ENCODE results near the gene MRRF.

Gene MRRF

DNA sequence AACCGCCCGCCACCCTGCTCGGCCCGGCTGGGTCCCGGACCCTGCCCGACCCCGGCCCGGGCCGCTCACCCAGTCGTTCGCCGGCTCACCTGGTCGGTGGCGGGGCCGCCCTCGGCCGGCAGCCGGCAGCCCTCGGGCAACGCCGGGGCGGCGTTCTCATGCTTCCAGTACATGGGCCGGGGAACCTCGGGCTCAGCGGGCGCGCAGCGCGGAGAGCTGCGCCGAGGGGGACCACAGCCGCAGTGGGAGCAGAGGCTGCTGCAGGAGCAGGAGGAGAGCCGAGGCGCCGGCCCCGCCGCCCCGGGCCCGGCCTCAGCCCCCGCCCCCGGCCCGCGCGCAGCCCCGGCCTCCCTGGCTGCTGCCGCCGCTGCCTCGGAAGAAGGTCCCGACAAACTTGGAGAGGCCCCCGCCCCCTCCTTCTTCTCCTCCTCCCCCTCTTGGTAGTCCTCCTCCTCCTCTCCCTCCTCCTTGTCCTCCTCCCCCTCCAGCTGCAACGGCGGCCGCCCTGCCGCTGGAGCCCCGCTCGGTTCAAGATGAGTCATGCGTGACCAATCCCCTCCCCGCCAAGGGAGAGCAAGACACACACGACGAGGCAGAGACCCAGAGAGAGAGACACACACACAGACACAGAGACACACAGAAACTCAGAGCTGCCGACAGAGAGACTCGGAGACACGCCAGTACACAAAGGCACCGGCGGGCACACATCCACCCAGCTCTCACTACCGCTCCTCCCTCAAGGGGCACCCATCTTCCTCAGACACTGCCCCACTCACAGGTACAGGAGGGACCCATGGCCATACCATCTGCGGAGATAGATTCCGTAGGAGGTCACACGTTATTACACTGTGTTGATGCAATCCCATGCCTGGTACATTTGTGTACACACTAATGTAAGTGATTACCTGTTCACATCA, 35.9 kb upstream of the MRRF start, which contains the start of gene LHX6:
Gene LHX6, minus strand, starts transcription at position 390 of the 917 bp plus-strand sequence. Its CDS starts 217 bp downstream, at position 173.
- Histone ChIP-seq H3K27ac (ENCODE audit: low read depth, low read length, severe bottlenecking) (no peak within 1 kb of the TSS), H3K4me1 (ENCODE audit: control insufficient read depth, insufficient read depth, low read length, poor library complexity, severe bottlenecking) (peaks cover 3% of the 10 kb centered on the region), H3K9me3 (ENCODE audit: control insufficient read depth, low read length) (no peaks in the 10 kb centered on the region), H3K4me3 (ENCODE audit: extremely low read depth, insufficient read depth, low read length, poor library complexity, severe bottlenecking) (peak within 1 kb of the TSS; percentile 41), H3K36me3 (ENCODE audit: control insufficient read depth, insufficient read depth, low read length) (no peaks in the 10 kb centered on the region)
- 4 to 5% methylated on average over 52 to 56 of the region's 70 CpGs for WGBS, 2 experiments (ENCODE audit: insufficient coverage in 2 of 2)

GRCh38 chr9:122229485-122229837, 35.2 kb upstream of the MRRF start:
- Histone ChIP-seq H3K9me3 (ENCODE audit: control insufficient read depth, low read length) (no peaks in the 10 kb centered on the region), H3K36me3 (ENCODE audit: control insufficient read depth, insufficient read depth, low read length) (no peaks in the 10 kb centered on the region), H3K4me3 (ENCODE audit: extremely low read depth, insufficient read depth, low read length, poor library complexity, severe bottlenecking) (no peak overlapping the region), H3K4me1 (ENCODE audit: control insufficient read depth, insufficient read depth, low read length, poor library complexity, severe bottlenecking) (peaks cover 3% of the 10 kb centered on the region), H3K27ac (ENCODE audit: low read depth, low read length, severe bottlenecking) (no peak overlapping the region)
- 51 to 75% methylated on average over 1 to 4 of the region's 4 CpGs for WGBS, 2 experiments (ENCODE audit: insufficient coverage in 2 of 2)

GRCh38 chr9:122232796-122233306, 31.8 kb upstream of the MRRF start:
- Histone ChIP-seq H3K4me1 (ENCODE audit: control insufficient read depth, insufficient read depth, low read length, poor library complexity, severe bottlenecking) (peaks cover 3% of the 10 kb centered on the region), H3K36me3 (ENCODE audit: control insufficient read depth, insufficient read depth, low read length) (no peaks in the 10 kb centered on the region)
- 62 to 64% methylated on average over 4 of the region's 6 CpGs for WGBS, 2 experiments (ENCODE audit: insufficient coverage in 2 of 2)

GRCh38 chr9:122234022-122234748, 30.5 kb upstream of the MRRF start:
- Histone ChIP-seq H3K4me3 (ENCODE audit: extremely low read depth, insufficient read depth, low read length, poor library complexity, severe bottlenecking) (no peak overlapping the region), H3K4me1 (ENCODE audit: control insufficient read depth, insufficient read depth, low read length, poor library complexity, severe bottlenecking) (peaks cover 3% of the 10 kb centered on the region), H3K36me3 (ENCODE audit: control insufficient read depth, insufficient read depth, low read length) (peaks cover 2% of the 10 kb centered on the region), H3K27ac (ENCODE audit: low read depth, low read length, severe bottlenecking) (no peak overlapping the region), H3K9me3 (ENCODE audit: control insufficient read depth, low read length) (no peaks in the 10 kb centered on the region)
- WGBS, 2 experiments (ENCODE audit: insufficient coverage in 2 of 2) = 90 to 92% methylated on average over 5 to 7 of the region's 7 CpGs

More at GRCh38 chr9:122232796-122233306, 31.8 kb upstream of the MRRF start:
- H3K9me3 ChIP-seq (ENCODE audit: control insufficient read depth, low read length) = no peaks in the 10 kb centered on the region
- H3K27ac ChIP-seq (ENCODE audit: low read depth, low read length, severe bottlenecking) = no peak overlapping the region
- H3K4me3 ChIP-seq (ENCODE audit: extremely low read depth, insufficient read depth, low read length, poor library complexity, severe bottlenecking) = no peak overlapping the region

DNA sequence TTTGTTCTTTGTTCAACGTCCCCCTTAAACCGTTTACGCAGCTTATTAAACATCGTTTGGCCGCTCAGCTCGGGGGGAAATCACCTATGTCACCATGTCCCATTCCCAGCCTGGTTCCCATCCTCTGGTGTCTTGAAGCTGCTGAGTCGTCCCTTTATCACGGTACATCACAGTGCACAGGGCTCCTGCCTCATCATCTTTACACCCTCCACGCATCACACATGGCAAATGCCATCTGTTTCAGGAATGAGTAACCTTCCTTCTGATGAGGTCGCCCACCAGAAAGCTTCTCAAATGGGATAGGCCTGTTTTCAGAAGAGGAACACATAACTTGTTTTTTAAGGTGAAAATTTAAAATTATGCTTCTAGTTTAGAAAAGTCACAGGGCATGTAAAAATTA, 28.0 kb upstream of the MRRF start:
- Histone ChIP-seq H3K36me3 (ENCODE audit: control insufficient read depth, insufficient read depth, low read length) (peaks cover 24% of the 10 kb centered on the region), H3K4me1 (ENCODE audit: control insufficient read depth, insufficient read depth, low read length, poor library complexity, severe bottlenecking) (peaks cover 3% of the 10 kb centered on the region), H3K4me3 (ENCODE audit: extremely low read depth, insufficient read depth, low read length, poor library complexity, severe bottlenecking) (no peak overlapping the region), H3K9me3 (ENCODE audit: control insufficient read depth, low read length) (no peaks in the 10 kb centered on the region), H3K27ac (ENCODE audit: low read depth, low read length, severe bottlenecking) (no peak overlapping the region)
- WGBS, 2 experiments (ENCODE audit: insufficient coverage in 2 of 2) = 90 to 92% methylated on average over 8 to 9 of the region's 10 CpGs

GRCh38 chr9:122239722-122240121, 25.0 kb upstream of the MRRF start:
- Histone ChIP-seq H3K4me3 (ENCODE audit: extremely low read depth, insufficient read depth, low read length, poor library complexity, severe bottlenecking) (no peak overlapping the region), H3K4me1 (ENCODE audit: control insufficient read depth, insufficient read depth, low read length, poor library complexity, severe bottlenecking) (no peaks in the 10 kb centered on the region), H3K27ac (ENCODE audit: low read depth, low read length, severe bottlenecking) (no peak overlapping the region), H3K9me3 (ENCODE audit: control insufficient read depth, low read length) (no peaks in the 10 kb centered on the region), H3K36me3 (ENCODE audit: control insufficient read depth, insufficient read depth, low read length) (peaks cover 54% of the 10 kb centered on the region)
- WGBS, 2 experiments (ENCODE audit: insufficient coverage in 2 of 2) = 95% methylated on average over 2 of the region's 5 CpGs; no CpG with 5 or more reads in 1 of the 2 experiments

DNA sequence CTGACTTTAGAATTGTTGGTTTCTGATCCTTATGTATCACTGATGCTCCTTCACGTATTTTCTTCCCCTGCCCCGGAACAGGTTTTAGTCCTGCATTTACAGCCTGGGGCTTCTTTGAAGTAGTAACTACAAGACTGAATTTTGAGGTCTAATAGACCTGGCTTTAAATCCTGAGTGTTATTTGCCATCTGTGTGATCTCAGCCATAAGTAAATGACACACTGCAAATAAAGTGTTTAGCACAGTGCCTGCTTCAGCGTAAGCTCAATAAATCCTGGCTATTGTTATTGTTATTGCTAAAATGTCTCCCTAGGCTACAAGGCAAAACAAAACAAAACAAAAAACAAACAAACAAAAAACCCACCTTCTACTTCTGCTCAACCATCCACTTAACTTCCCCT, 20.3 kb upstream of the MRRF start:
- Histone ChIP-seq H3K9me3 (ENCODE audit: control insufficient read depth, low read length) (no peaks in the 10 kb centered on the region), H3K36me3 (ENCODE audit: control insufficient read depth, insufficient read depth, low read length) (peaks cover 90% of the 10 kb centered on the region), H3K27ac (ENCODE audit: low read depth, low read length, severe bottlenecking) (no peak overlapping the region), H3K4me1 (ENCODE audit: control insufficient read depth, insufficient read depth, low read length, poor library complexity, severe bottlenecking) (no peaks in the 10 kb centered on the region), H3K4me3 (ENCODE audit: extremely low read depth, insufficient read depth, low read length, poor library complexity, severe bottlenecking) (no peak overlapping the region)
- 83% methylated on average over 1 of the region's 3 CpGs; no CpG with 5 or more reads in 1 of the 2 experiments for WGBS, 2 experiments (ENCODE audit: insufficient coverage in 2 of 2)

- Histone ChIP-seq H3K36me3 (ENCODE audit: control insufficient read depth, insufficient read depth, low read length) (peaks cover 91% of the 10 kb centered on the region), H3K27ac (ENCODE audit: low read depth, low read length, severe bottlenecking) (no peak overlapping the region), H3K9me3 (ENCODE audit: control insufficient read depth, low read length) (no peaks in the 10 kb centered on the region), H3K4me1 (ENCODE audit: control insufficient read depth, insufficient read depth, low read length, poor library complexity, severe bottlenecking) (no peaks in the 10 kb centered on the region), H3K4me3 (ENCODE audit: extremely low read depth, insufficient read depth, low read length, poor library complexity, severe bottlenecking) (no peak overlapping the region)
- 93 to 100% methylated on average over 2 to 3 of the region's 3 CpGs for WGBS, 2 experiments (ENCODE audit: insufficient coverage in 2 of 2)
These were observed 18.0 kb upstream of the MRRF start for GRCh38 chr9:122246666-122247065.

DNA sequence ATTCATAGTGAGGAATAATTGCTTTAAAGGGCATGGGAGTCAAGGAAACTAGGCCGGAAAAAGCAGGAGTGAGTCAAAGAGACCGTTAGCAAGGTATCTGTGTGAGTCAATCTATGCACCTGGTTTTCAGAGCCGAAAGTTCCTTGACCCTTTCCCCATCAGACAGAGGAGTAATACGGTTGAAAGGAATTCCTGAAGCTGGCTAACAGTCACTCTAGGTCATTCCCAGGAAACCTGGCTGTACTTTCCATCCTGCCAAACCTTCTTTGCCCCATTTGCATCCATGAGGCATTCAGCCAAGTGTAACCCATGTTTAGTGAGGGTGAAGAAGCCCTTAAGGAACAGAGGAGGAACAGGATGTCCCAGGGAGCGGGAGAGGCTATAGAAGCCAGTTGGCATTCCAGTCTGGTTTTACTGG, 16.2 kb upstream of the MRRF start:
- peaks cover 89% of the 10 kb centered on the region for H3K36me3 ChIP-seq (ENCODE audit: control insufficient read depth, insufficient read depth, low read length)
- peaks cover 8% of the 10 kb centered on the region for H3K4me1 ChIP-seq (ENCODE audit: control insufficient read depth, insufficient read depth, low read length, poor library complexity, severe bottlenecking)
- no peak overlapping the region for H3K27ac ChIP-seq (ENCODE audit: low read depth, low read length, severe bottlenecking)
- H3K9me3 ChIP-seq (ENCODE audit: control insufficient read depth, low read length) = no peaks in the 10 kb centered on the region
- WGBS, 2 experiments (ENCODE audit: insufficient coverage in 2 of 2) = 97% methylated on average over 3 of the region's 5 CpGs
- H3K4me3 ChIP-seq (ENCODE audit: extremely low read depth, insufficient read depth, low read length, poor library complexity, severe bottlenecking) = no peak overlapping the region

DNA sequence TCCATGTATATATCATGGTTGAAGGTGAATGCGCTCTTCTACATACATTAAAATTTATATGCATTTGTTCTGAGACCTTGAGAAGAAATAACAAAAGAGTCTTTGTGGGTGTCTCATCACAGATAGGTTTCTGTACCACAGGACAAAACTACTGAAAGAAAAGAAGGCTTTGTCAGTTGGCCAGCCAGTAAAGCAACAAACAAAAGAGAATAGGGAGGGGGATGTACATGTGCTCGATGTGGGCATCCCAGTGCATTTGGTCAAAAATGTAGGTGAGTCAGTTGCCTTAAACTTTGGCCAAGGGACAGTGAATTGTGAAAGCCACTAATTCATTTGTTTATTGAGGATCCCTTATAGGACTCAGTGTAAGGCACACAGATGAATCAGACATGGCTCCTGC, 13.3 kb upstream of the MRRF start:
- H3K4me1 ChIP-seq (ENCODE audit: control insufficient read depth, insufficient read depth, low read length, poor library complexity, severe bottlenecking) = peaks cover 8% of the 10 kb centered on the region
- H3K36me3 ChIP-seq (ENCODE audit: control insufficient read depth, insufficient read depth, low read length) = peaks cover 62% of the 10 kb centered on the region
- H3K27ac ChIP-seq (ENCODE audit: low read depth, low read length, severe bottlenecking) = no peak overlapping the region
- WGBS, 2 experiments (ENCODE audit: insufficient coverage in 2 of 2) = 71 to 100% methylated on average over 1 of the region's 2 CpGs
- no peak overlapping the region for H3K4me3 ChIP-seq (ENCODE audit: extremely low read depth, insufficient read depth, low read length, poor library complexity, severe bottlenecking)
- H3K9me3 ChIP-seq (ENCODE audit: control insufficient read depth, low read length) = no peaks in the 10 kb centered on the region
